Left renal pelvis (tissue), 4 donors: ENCODE data around the gene HBA2. TPM values are rescaled to one million over a fixed set of nuclear protein-coding genes. Genes with fewer than 3 reads are reported as not detected.
"Not testable (repeated sequence)": the region's sequence is repeated elsewhere in the genome, so short reads cannot be mapped to it uniquely, and the experiment has no call there.

Source experiments
- DNase-seq, 4 donors: peaks; one replicate each; pipeline ENCODE4 v3.0.0-alpha.2; 2013; ENCODE audit warnings: low read depth in 4 of 4, low spot score in 3 of 4
- polyA plus RNA-seq, 4 donors: library from polyadenylated mRNA; unstranded; fragments of 120-200 nt; gene quantifications; one replicate each; pipeline ENCODE4 v1.2.1, GENCODE V29; 2013; ENCODE audit not compliant: insufficient read length in 4 of 4

HBA2 gene
- over 10,000 TPM in 1 of 4 donors, 1,000 to 10,000 TPM in 1, 100 to 1,000 TPM in 2; 628 to 18,307 (median 1,105) TPM for polyA plus RNA-seq

DNA sequence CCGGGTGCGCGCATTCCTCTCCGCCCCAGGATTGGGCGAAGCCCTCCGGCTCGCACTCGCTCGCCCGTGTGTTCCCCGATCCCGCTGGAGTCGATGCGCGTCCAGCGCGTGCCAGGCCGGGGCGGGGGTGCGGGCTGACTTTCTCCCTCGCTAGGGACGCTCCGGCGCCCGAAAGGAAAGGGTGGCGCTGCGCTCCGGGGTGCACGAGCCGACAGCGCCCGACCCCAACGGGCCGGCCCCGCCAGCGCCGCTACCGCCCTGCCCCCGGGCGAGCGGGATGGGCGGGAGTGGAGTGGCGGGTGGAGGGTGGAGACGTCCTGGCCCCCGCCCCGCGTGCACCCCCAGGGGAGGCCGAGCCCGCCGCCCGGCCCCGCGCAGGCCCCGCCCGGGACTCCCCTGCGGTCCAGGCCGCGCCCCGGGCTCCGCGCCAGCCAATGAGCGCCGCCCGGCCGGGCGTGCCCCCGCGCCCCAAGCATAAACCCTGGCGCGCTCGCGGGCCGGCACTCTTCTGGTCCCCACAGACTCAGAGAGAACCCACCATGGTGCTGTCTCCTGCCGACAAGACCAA, at the start of gene HBA2:
Gene HBA2, plus strand, starts transcription at position 503 of the 568 bp plus-strand sequence. Its CDS starts 37 bp downstream, at position 540.
- not testable (repeated sequence) for DNase-seq

DNA sequence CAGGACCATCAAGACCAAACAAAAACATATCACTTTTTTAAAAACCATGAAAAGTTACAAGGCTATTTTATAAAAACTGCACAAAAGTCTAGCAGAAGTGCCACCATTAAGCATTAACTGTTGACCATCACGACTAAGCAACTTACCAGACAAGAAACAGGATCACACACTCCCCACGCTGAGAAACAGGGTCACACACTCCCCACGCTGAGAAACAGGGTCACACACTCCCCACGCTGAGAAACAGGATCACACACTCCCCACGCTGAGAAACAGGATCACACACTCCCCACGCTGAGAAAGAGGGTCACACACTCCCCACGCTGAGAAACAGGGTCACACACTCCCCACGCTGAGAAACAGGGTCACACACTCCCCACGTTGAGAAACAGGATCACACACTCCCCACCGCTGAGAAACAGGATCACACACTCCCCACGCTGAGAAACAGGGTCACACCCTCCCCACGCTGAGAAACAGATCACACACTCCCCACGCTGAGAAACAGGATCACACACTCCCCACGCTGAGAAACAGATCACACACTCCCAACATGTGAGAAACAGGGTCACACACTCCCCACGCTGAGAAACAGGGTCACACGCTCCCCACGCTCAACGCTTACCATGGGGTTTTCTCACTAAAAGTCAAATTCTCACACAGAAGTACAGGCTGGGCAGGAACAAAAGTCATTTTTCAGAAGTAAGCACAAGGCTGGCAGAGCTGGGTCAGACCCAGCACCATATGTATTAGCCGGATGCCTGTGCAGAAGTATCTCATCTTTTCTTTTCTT, 48.9 kb upstream of the HBA2 start:
- DNase-seq = not testable (repeated sequence)

DNA sequence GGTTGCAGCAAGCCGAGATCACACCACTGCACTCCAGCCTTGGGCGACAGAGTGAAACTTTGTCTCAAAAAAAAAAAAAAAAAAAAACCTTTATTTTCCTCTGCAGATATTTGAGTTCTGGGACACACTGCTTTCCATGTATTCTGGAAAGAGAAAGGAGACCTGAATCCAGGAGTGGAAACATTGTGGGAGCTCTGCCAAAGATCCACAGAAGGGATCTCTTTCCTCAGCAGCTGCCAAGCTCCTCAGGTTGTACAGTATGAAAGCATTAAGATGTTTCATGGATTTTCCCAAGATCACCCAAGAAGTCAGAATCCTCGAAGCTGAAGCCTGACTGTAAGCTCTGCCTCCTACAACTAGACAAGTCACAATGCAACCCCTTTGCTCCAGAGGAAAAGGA, 47.7 kb upstream of the HBA2 start:
- no peak for DNase-seq

DNA sequence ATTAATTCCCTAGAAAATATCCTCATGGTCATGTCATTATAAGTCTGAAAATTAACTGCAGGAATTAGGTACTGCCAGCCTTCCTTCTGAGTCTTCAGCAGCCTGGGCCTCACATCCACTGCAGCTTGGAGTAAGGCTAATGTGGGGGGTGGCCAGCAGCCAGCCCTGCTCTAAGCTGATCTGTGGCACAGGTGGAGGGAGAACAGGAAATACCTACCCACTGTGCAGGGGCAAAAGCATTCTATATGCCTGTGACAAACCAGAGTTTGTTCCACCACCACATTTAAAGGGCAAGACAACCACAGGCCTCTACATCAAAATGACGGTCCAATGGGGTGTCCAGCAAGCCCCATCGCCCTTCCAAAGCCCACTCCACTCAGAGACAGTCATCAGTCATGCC, 43.6 kb upstream of the HBA2 start:
- no peak for DNase-seq

DNA sequence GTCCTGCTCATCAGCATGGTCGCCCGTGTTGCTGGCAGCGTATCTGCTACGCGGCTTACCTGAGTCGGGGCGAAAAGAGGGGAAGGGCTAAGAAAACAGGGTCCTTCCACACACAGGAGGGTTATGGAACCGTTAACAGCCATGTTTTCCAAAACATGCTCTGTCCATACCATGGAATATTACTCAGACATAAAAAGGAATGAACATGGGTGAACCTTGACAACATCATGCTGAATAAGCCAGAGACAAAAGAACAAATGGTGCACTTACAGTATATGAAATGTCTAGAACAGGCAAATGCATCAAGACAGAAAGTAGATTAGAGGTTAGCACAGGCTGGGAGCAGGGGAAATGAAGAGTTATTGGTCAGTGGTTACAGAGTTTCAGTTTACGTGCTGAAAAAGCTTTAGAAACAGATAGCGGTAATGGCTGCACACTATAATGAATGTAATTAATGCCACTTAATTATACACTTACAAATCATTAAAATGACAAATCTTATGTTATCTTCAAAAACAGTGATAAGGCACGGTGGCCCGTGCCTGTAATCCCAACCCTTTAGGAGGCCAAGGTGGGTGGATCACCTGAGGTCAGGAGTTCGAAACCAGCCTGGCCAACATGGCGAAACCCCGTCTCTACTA, 42.0 kb upstream of the HBA2 start:
- DNase-seq = no peak

DNA sequence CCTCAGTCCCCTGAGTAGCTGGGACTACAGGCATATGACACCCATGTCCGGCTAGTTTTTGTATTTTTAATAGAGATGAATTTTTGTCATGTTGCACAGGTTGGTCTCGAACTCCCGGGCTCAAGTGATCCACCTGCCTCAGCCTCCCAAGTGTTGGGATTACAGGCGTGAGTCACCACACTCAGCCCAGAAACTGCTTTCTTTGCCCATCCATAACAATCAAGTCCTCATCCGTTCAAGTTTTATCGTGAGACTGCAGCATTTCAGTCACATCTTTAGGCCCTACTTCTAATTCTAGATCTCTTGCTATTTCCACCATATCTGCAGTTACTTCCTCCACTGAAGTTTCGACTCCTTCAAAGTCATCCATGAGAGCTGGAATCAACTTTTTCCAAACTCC, 40.6 kb upstream of the HBA2 start:
- no peak for DNase-seq

DNA sequence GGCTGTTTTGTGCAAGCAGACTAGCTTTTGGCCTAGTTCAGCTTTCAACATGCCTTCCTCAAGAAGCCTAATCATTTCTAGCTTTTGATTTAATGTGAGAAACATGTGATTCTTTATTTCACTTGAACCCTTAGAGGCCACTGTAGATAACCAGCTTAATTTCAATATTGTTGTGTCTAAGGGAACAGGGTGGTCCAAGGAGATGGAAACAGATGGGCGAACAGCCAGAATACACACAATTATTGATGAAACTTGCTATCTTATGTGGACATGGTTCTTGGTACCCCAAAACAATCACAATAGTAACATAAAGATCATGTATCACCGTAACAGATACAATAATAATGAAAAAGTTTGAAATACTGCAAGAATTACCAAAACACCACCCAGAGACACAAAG, 39.0 kb upstream of the HBA2 start:
- no peak for DNase-seq

DNA sequence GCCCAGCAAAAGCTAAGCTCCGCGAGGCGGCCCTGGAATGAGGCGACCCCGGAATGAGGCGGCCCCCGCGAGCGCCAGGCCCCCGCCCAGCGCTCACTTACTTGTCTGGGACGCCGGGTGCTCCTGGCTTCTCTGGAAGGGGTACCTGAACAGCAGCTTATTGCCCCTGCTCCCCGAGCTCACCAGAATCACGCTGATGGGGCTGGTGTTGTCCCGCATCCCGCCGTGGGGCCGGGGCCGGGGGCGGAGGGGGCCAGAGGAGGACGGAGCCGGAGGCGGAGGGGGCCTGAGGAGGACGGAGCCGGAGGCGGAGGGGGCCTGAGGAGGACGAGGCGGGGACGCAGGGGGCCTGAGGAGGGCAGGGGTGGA, 34.6 kb upstream of the HBA2 start:
- DNase-seq = no peak

DNA sequence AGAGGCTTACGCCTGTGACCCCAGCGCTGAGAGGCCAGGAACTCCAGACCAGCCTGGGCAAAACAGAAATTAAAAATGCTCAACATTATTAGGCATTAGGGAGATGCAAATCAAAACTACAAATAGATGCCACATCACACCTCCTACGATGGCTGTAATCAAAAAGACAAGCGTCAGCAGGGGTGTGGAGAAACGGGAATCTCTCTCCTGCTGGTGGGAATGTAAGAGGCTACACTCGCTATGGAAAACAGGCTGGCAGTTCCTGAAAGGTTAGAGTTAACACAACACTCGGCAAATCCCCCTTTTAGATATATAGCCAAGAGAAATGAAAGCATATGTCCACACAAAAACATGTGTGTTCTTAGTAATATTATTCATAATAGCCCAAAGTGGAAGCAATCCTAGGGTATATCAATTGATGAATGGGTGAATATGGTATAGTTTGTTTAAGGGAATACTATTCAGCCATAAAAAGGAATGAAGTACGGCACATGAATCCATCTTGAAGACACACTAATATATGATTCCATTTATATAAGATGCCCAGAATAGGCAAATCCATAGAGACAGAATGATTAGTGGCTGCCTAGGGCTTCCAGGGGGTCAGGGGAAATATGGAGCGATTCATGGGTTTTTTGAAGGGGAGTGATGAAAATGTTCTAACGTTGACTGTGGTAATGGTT, 32.4 kb upstream of the HBA2 start:
- no peak for DNase-seq

DNA sequence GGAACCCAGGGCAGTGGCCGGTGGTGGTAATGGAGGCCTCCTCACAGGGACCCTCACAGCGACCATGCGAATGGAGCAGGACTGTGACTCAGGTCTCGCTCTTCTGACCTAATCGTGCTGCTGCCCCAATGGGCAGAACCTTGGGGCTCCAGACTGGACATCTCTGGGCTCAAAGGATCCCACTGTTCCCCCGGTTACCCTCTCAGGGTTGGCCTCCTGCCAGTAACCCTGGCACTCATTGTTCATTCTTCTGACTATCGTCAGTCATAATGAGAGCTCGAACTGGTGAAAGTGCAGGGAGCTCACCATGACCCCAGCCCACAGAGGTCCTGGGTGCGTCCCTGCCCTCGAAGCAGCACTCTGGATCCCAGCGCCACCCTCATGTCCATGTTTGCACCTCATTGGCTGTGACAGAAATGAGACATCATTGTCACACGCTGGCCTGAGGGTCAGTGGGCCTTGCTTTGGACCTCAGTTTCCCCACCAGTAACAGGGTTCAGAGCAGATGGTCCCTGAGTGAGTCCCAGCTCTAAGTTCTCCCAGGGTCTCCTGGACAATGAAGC, 30.2 kb upstream of the HBA2 start:
- no peak for DNase-seq

DNA sequence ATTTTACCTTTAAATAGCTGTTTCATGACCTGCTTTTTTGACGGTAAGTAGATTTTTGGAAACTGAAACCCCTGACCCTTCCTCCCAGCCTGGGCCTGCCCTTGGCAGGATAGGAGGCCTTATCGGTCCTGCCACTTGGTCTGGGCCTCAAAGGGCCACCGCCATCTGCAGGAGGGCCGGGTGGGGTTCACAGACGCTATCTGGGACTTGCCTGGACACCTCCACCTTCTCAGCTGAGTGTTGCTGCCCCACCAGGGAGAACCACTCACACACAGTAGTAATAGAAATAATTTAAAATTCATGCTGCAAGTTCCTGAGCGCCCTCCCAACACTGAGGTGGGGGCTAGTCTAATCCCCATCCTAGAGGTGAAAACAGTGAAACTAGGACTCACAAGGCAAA, 29.6 kb upstream of the HBA2 start:
- no peak for DNase-seq

DNA sequence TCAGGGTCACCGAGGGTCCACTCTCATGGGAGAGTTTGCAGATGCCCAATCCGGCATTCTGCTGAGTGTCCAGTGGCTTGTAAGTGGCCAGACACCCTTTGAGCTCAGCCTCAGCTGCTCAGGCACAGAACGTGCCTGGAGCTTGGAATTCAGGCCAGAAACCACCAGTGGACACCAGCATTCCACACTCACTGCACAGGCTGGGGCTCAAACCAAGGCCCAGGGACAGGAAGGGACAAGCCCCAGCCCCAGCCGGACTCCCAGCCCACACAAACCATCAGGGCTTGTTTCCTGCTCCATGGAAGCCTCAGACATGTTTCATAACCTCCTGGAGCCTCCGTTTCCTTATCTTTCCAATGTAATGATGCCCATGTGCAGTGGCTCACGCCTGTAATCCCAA, 29.2 kb upstream of the HBA2 start:
- DNase-seq = no peak

DNA sequence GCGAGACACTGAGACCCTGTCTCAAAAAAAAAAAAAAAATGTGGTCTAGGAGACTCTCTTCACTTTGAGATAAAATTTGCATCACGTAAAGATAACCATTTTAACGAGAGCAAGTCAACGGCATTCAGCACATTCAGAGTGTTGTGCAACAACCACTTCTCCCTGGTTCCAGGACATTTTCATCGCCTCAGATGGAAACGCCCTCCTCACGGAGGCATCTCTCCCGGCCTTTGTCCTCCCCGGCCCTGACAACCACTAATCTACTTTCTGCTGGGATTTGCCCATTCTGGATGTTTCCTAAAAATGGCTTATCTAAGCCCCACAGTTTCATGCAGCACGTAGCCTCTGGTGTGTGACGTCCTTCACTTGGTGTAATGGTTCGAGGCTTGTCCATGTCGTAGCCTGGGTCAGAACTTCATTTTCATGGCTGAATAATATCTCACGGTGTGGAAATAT, 27.9 kb upstream of the HBA2 start:
- no peak for DNase-seq

DNA sequence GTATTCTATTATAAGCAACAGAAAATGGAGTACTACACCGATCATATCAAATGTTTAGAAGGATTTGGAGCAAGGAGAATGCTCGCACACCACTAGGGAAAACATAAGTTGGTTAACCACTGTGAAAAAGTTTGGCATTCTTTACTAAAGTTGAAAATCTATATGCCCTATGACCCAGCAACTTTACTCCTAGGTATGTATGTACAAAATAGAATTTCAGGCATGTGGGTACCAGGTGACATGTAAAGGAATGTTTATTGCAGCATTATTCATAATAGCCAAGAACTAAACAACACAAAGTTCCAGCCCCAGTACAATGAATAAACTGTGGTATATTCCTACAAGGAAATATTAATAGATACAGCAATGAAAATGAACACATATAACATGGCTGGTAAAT, 26.0 kb upstream of the HBA2 start:
- DNase-seq = no peak

DNA sequence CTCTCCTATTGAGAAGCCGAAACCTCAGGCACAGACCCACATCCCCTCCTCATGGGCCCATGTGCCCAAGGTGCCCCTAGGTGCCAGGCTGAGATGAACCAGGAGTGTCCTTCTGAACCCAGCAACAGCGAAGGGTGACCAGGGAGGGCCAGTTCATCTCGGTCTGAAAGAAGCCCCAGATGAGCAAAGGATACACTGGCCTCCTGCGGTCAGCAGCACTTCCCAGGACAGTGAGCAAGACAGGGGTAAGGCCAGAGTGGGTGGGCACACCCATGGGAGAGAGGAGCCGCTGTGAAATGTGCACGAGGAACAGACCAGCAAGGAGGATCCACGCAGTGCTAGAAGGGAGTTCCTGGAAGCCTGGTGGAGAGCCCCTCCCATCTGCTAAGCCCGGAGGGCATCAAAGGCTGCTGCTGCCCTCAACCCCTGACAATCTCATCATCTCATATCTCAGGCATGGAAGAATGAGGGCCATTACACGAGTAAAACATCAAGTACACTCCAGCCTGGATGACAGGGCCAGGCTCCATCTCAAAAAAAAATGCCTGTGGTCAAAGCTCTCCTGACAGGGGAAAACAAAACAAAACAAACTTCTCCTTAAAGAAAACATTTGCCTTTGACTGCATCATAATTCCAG, 23.5 kb upstream of the HBA2 start:
- DNase-seq = no peak

DNA sequence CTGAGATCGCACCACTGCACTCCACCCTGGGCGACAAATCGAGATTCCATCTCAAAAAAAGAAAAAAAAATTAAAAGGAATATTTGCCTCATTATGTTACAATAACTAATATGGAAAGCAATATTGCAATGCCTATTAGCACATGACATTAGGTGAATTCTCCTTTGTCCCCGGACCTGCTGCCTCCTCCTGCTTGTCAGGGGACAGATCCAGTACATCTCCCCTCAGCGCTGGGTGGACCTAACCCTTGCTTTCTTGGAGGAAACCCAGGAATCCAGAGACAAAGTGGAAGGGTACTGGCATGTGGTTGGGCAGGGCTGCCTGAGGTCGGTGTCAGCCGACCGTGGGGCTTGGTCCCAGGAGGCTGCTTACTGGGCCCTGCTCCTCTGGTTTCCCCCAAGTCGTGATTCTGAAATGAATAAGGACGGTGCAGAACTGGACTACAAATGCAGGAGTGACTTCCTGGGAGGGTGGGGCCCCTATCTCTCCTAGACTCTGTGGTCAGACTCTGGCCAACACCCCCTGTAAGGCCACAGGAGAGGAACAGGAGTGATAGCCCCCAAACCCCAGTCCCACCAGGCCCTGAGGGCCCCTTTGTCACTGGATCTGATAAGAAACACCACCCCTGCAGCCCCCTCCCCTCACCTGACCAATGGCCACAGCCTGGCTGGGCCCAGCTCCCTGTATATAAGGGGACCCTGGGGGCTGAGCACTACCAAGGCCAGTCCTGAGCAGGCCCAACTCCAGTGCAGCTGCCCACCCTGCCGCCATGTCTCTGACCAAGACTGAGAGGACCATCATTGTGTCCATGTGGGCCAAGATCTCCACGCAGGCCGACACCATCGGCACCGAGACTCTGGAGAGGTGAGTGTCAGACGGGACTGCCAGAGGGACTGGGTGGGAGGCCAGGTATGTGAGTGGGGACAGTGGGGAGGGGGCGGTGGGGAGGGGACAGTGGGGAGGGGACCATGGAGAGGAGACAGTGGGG, 20.2 kb upstream of the HBA2 start, which contains the start of gene HBZ:
Gene HBZ, plus strand, starts transcription at position 504 of the 988 bp plus-strand sequence. Its CDS starts 266 bp downstream, at position 770.
- DNase-seq = no peak

DNA sequence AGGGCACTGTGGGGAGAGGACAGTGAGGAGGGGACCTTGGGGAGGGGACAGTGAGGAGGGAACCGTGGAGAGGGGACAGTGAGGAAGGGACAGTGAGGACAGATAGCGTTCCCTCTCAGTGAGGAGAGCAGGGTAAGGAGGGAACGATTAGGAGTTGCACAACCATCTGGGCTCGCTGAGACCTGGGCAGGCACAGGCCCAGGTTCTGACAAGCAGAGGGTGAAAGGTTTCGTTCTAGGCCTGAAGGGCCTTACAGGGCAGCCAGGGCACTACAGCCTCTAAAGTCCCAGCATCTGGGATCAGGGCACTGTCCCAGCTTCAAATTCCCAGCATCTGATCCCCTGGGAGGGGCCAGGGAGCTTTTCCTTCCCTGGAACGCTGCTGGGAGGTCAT, 19.6 kb upstream of the HBA2 start:
- DNase-seq = not testable (repeated sequence)

DNA sequence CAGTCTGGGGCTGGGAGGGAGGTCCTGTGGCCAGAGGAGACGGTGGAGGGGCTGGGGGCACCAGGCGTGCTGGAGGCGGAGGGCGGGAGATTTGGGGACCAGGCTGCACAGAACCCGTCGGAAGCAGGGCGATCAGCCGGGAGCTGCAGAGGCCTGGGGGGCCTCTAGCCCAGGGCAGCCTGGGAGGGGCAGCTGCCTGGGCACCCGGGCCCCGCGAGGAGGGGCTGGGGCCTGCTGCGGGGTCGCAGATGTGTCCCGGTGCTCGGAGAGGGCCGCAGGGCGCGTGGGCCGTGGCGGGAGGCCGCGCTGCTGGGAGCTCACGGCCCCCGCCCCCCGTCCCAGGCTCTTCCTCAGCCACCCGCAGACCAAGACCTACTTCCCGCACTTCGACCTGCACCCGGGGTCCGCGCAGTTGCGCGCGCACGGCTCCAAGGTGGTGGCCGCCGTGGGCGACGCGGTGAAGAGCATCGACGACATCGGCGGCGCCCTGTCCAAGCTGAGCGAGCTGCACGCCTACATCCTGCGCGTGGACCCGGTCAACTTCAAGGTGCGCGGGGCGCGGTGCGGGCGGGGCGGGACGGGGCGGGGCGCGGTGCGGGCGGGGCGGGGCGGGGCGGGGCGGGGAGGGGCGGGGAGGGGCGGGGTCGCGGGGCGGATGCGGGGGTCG, 19.0 kb upstream of the HBA2 start:
- DNase-seq = not testable (repeated sequence)
